Activated naive CD4-positive, alpha-beta T cell treated with Interleukin-2 at 50 U/mL for 16 hours (primary cell): ENCODE measurements around the gene NOD1.
"Not testable (repeated sequence)": the region's sequence is repeated elsewhere in the genome, so short reads cannot be mapped to it uniquely, and the experiment has no call there.

Source experiments
- DNase-seq: peaks from one replicate; pipeline ENCODE4 v3.0.0-alpha.2; 2020

Gene NOD1

DNA sequence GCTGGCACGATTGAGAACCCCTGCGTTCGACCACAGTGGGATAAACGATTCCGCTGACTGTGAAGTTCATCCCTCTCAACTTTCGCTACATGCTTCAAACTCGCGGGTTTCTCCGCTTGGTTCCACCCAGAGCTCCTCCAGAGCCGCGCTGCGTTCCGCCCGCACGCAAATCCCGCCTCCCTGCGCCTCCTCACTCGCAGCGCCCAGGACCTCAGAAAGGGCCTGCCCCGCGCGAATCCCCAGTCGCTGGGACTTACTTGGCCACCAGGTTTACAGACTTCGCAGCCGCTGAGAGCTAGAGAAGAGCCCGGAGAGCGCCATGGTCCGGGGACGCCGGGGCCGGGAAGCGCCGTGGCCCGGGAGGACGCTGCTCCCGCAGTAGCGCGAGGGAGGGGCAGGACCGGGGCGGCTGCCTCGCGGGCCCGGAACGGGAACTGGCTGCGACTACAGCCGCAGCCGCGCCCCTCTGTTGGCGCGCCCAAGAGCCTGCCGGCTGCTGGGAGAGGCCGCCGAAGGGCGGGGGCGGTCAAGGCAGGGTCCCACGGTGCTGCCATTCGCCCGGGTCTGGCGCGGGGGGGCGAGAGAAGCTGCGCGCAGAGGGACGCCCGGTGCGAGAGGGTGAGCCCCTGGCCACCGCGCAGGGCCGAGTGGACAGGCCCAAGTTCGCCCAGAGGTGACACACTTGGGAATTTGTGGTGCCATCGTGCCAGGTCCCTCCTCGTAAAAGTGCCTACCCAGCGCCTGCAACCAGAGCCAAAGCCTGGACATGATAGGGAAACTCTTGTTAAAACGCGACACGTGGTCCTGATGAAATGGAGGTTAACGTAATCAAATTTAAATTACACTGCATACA is at the start of gene NOD1:
TSS of gene NOD1 (minus strand) at position 436 of the 853 bp plus-strand sequence. CDS start 21,863 bp downstream, outside the sequence.
- DNase-seq, result peak; percentile 73

DNA sequence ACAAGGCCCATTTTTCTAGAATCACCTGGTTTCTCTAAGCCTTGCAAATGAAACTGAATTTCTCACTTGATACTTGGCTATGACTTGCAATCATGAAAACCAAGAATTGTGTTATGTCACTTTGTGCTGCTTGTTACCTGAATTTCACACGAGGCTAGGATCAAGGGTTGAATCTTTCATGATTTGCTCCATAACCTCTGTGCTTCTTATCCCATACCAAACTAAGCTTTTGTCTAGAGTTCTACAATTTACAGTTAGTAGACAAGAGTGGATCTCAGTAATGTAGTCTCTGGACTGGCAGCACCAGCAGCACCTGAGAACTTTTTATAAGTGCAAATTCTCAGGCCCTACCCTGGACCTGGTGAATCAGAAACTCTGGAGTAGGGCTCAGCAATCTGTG is 48.7 kb upstream of the NOD1 start:
- not testable (repeated sequence) for DNase-seq

DNA sequence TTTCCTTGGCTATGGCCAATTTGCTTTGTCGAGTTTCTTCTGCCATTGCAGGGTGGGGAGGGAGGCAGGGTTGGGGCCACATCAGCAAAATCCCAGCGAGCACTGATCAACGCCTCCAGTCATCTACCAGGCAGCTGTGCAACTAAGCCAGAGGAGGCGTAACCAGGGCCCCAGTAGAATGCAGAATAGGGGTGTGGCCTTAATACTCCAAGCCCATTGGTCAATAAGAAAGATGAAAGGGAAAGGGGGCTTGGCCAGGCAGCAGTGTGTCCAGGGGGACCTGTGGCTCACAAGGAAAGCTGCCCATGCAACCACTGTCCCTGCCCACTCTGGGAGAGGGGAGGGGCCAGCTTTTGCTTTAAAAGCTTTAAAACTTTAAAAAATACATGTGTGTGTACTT is 47.6 kb upstream of the NOD1 start:
- DNase-seq, result no peak

DNA sequence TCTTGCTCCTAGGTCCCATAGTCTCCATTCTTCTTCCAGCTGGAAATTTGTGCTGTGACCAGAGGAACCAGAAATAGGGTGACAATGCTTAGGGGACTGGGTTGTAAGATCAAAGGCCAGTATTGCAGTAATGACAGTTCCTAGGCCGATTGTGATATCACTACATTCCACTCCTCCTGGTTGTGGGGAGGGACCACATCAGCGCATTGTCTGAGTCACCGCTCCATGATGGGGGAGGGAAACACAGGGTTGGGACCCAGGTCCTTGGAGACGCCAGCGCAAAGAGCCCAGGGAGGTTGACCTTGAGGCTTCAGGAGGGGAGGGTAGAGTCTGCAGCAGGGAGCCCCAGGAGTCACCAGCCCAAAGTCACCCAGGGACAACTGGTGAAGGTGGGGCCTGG is 46.8 kb upstream of the NOD1 start:
- no peak for DNase-seq

DNA sequence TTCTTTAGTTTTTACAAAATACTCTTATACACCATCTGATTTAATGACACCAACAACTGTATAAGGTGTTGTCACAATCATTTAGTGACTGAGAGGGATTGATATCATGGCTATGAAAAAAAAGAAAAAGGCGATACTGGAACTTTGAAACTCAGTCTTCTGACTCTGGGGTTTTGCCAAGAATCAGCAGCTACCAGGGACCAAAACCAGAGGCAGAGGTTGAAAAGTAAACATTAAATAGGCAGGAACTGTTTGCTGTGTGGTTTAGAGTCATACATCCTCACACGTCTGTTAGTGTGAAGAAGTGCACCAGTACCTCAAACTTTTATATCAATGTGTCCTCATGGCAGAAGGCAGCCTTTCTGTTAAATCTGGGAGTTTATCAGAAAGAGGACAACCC is 46.0 kb upstream of the NOD1 start:
- DNase-seq, result no peak

GRCh38 chr7:30523466-30523865 is 44.9 kb upstream of the NOD1 start:
- DNase-seq, result no peak

GRCh38 chr7:30522159-30522558 is 43.6 kb upstream of the NOD1 start:
- DNase-seq, result no peak

GRCh38 chr7:30521532-30521931 is 42.9 kb upstream of the NOD1 start:
- DNase-seq, result no peak

GRCh38 chr7:30519122-30519521 is 40.5 kb upstream of the NOD1 start:
- no peak for DNase-seq

- DNase-seq, result no peak
These were observed 37.2 kb upstream of the NOD1 start for GRCh38 chr7:30515761-30516160.

DNA sequence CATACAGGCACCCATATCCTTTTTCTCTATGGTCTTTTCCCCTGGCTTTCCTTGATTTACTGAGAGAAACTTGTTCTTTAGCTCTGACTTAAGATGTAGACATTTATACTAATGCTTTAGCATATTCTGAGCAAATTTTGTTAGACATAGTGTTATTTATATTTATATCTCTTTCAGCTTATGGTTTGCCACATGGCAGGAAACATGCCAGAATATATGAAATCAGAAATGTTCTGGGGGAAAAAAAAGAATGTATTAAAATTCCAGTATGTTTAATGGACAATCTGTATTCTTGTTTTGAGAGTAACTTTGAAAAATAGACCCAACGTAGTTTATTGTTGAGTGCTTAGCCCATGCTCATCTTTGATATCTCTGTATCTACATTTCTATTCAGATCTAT is 36.2 kb upstream of the NOD1 start:
- no peak for DNase-seq

GRCh38 chr7:30514177-30514576 is 35.6 kb upstream of the NOD1 start:
- no peak for DNase-seq

GRCh38 chr7:30513762-30514161 is 35.2 kb upstream of the NOD1 start:
- DNase-seq, result no peak

DNA sequence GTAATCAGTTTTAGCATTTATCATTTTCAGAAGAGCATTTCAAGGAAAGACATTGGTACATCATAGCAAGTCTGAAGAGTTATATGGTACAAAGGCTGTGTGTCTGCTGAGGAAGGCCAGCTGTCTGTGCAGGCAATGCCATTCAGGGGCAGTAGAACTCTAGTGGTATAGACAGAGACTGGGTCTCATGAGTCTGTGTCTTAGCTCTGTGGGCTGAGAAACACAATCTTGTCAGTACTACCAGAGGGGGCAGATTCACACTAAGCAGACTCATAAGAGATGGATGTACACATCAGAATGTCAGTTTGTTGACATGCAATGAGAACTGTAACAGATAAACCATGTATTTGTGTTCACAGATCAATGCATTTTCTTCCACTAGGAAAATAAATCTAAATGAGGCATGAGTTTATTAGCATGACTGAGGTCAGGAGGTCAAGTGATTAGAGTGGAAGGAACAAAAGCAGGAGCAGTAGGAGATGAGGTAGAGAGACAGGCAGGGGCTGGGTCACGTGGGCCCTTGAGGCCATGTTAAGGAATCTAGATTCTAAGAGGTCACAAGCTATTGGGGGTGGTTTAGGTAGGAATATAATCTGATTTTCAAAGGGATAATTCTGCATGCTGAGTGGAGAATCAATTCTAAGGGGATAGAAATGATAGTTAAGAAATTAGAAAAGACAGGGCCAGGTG is 33.5 kb upstream of the NOD1 start:
- no peak for DNase-seq

GRCh38 chr7:30511494-30511893 is 32.9 kb upstream of the NOD1 start:
- no peak for DNase-seq

DNA sequence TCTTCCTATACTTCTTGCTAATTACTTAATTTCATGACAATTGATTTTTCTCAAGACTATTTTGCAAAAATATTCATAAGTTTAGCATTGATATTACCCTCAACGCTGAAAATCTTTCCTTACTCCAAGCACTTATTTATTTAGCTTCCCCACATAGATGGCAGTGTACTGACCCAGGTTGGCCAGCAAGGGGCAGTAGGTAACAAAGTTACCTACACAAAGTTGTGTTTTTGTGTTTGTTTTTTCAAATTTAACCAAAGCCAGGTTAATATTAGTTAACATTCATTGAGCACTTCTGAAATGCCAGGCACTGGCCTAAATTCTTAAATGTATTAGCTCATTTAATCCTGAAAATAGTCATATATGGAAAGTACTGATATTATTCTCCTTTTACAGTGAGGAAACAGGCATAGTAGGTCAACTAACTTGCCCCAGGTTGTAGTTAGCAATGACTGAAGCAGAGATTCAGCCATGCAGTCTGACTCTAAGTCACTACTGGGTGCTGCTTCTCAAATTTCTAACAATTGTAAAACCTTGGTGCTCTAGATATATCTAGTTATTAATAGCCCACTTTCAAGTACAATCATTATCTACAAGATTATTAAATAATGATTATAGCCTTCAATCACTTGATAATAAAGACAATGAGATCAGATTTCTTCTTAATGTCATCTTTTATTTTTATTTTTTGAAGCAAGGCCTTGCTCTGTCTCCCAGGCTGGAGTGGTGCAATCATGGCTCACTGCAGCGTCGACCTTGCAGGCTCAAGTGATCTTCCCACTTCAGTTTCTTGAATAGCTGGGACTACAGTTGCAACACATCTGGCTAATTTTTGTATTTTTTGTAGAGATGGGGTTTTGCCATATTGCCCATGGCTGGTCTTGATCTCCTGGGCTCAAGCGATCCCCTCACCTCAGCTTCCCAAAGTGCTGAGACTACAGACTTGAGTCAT is 31.8 kb upstream of the NOD1 start:
- peak; percentile 30 for DNase-seq

DNA sequence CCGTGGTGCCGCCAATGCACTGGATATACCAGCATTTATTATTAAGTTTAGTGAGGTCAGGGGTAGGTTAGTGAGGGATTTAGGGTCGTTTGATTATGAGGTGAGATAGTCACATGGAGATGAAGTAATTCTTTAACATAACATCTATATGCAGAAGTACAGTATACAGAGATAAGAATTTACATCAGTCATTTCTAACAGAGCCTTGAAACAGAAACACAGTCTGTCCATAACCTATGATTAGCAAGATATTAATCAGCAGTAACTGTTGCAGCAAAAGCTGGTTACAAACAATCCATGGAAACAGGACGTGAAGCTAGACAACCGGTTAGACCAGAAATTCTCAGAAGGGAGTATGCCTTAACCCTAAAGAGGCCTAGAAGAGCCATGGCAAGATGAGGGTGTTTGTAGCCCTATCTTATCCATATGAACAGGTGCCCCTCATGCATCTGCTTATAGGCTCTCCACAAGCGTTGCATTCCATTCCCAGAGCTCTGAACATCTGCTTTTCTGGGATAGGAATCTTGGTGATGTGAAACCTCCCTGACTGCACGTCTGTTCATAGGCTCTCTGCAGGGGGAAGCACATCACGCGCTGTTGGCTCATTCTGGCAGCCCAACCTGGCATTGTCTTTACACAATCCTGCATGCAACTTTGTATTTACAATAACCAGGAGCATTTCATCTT is 30.7 kb upstream of the NOD1 start:
- DNase-seq, result not testable (repeated sequence)

GRCh38 chr7:30507346-30507900 is 28.8 kb upstream of the NOD1 start:
- not testable (repeated sequence) for DNase-seq

GRCh38 chr7:30505174-30505697 is 26.7 kb upstream of the NOD1 start:
- no peak for DNase-seq

- peak; percentile 98 for DNase-seq
These were observed 26.0 kb upstream of the NOD1 start, which contains the start of gene GGCT for GRCh38 chr7:30504301-30505173. TSS of gene GGCT (minus strand) at chr7:30504829. CDS start at chr7:30504709, 120 bp downstream.
